ENCODE measurements around the gene MSH5. TPM values are rescaled to one million over a fixed set of nuclear protein-coding genes. Genes with fewer than 3 reads are reported as not detected.

The MSH5 gene
- total and polyA plus RNA-seq, 2 of the 13 experiments (the other 11 are each of a cell fraction or from before 2014, with no cell fraction given): 10.2 to 38.7 TPM

DNA sequence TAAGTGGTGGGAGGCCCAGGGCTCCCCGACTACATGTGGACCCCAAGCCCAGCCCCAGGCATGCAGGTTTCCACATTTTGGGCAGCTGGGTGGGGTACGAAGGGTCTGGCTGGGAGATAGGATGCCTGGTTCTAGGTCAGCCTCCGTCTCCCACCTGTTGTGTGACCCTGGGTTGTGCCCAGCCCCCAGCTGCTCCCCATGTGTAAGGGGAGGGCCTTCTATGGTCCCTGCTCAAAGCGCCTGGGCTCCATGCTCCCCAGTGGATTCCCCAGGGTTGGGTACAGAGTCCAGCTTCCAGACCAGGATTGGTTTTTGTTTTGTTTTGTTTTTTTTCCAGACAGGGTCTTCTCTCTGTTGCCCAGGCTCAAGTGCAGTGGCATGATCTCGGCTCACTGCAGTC, 38.4 kb downstream of the MSH5 start (continued):
- TF ChIP-seq REXO4 (CRISPR knock-in tag; IDR thresholded peaks at IDR 0.05; ENCODE audit: borderline replicate concordance) (no peak), ZNF20 (CRISPR knock-in tag; IDR thresholded peaks at IDR 0.05) (no peak), KLF12 (CRISPR knock-in tag; IDR thresholded peaks at IDR 0.05; ENCODE audit: borderline replicate concordance) (no peak), ZNF607 (CRISPR knock-in tag; IDR thresholded peaks at IDR 0.05; ENCODE audit: borderline replicate concordance) (no peak), KLF6 (CRISPR knock-in tag; IDR thresholded peaks at IDR 0.05) (no peak), ZNF44 (CRISPR knock-in tag; IDR thresholded peaks at IDR 0.05) (no peak), ZNF256 (CRISPR knock-in tag; conservative IDR thresholded peaks at IDR 0.05) (no peak; the same call in 1 of the 2 replicates), ZNF263 (CRISPR knock-in tag; IDR thresholded peaks at IDR 0.05) (no peak), JUND (CRISPR knock-in tag; IDR thresholded peaks at IDR 0.05) (no peak), FOXC1 (CRISPR knock-in tag; IDR thresholded peaks at IDR 0.05; ENCODE audit: borderline replicate concordance) (no peak), ZNF556 (CRISPR knock-in tag; IDR thresholded peaks at IDR 0.05; ENCODE audit: borderline replicate concordance) (peak; percentile 46; the same call in 1 of the 2 replicates), ZNF30 (CRISPR knock-in tag; IDR thresholded peaks at IDR 0.05) (no peak), REL (CRISPR knock-in tag; conservative IDR thresholded peaks at IDR 0.05) (no peak), ZKSCAN8 (CRISPR knock-in tag; IDR thresholded peaks at IDR 0.05; ENCODE audit: borderline replicate concordance) (no peak), ZNF678 (CRISPR knock-in tag; IDR thresholded peaks at IDR 0.05) (no peak), NCOA1 (CRISPR knock-in tag; IDR thresholded peaks at IDR 0.05) (no peak), POGZ (CRISPR knock-in tag; IDR thresholded peaks at IDR 0.05) (no peak)
- TF ChIP-seq, protein P1, sequence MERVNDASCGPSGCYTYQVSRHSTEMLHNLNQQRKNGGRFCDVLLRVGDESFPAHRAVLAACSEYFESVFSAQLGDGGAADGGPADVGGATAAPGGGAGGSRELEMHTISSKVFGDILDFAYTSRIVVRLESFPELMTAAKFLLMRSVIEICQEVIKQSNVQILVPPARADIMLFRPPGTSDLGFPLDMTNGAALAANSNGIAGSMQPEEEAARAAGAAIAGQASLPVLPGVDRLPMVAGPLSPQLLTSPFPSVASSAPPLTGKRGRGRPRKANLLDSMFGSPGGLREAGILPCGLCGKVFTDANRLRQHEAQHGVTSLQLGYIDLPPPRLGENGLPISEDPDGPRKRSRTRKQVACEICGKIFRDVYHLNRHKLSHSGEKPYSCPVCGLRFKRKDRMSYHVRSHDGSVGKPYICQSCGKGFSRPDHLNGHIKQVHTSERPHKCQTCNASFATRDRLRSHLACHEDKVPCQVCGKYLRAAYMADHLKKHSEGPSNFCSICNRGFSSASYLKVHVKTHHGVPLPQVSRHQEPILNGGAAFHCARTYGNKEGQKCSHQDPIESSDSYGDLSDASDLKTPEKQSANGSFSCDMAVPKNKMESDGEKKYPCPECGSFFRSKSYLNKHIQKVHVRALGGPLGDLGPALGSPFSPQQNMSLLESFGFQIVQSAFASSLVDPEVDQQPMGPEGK (CRISPR knock-in tag; IDR thresholded peaks at IDR 0.05): peak; percentile 89
- TF ChIP-seq, protein P2, sequence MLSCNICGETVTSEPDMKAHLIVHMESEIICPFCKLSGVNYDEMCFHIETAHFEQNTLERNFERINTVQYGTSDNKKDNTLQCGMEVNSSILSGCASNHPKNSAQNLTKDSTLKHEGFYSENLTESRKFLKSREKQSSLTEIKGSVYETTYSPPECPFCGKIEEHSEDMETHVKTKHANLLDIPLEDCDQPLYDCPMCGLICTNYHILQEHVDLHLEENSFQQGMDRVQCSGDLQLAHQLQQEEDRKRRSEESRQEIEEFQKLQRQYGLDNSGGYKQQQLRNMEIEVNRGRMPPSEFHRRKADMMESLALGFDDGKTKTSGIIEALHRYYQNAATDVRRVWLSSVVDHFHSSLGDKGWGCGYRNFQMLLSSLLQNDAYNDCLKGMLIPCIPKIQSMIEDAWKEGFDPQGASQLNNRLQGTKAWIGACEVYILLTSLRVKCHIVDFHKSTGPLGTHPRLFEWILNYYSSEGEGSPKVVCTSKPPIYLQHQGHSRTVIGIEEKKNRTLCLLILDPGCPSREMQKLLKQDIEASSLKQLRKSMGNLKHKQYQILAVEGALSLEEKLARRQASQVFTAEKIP (CRISPR knock-in tag; IDR thresholded peaks at IDR 0.05; ENCODE audit: borderline replicate concordance): no peak
- TF ChIP-seq, protein P3, sequence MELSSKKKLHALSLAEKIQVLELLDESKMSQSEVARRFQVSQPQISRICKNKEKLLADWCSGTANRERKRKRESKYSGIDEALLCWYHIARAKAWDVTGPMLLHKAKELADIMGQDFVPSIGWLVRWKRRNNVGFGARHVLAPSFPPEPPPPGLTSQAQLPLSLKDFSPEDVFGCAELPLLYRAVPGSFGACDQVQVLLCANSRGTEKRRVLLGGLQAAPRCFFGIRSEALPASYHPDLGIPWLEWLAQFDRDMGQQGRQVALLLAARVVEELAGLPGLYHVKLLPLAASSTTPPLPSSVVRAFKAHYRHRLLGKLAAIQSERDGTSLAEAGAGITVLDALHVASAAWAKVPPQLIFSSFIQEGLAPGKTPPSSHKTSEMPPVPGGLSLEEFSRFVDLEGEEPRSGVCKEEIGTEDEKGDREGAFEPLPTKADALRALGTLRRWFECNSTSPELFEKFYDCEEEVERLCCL (CRISPR knock-in tag; IDR thresholded peaks at IDR 0.05; ENCODE audit: borderline replicate concordance): no peak
- TF ChIP-seq, protein P4, sequence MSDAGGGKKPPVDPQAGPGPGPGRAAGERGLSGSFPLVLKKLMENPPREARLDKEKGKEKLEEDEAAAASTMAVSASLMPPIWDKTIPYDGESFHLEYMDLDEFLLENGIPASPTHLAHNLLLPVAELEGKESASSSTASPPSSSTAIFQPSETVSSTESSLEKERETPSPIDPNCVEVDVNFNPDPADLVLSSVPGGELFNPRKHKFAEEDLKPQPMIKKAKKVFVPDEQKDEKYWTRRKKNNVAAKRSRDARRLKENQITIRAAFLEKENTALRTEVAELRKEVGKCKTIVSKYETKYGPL (CRISPR knock-in tag; IDR thresholded peaks at IDR 0.05): no peak
- TF ChIP-seq, protein P5, sequence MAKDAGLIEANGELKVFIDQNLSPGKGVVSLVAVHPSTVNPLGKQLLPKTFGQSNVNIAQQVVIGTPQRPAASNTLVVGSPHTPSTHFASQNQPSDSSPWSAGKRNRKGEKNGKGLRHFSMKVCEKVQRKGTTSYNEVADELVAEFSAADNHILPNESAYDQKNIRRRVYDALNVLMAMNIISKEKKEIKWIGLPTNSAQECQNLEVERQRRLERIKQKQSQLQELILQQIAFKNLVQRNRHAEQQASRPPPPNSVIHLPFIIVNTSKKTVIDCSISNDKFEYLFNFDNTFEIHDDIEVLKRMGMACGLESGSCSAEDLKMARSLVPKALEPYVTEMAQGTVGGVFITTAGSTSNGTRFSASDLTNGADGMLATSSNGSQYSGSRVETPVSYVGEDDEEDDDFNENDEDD (CRISPR knock-in tag; IDR thresholded peaks at IDR 0.05; ENCODE audit: borderline replicate concordance): no peak
- TF ChIP-seq, protein P6, sequence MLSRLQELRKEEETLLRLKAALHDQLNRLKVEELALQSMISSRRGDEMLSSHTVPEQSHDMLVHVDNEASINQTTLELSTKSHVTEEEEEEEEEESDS (CRISPR knock-in tag; IDR thresholded peaks at IDR 0.05; ENCODE audit: borderline replicate concordance): no peak
- TF ChIP-seq, protein P7, sequence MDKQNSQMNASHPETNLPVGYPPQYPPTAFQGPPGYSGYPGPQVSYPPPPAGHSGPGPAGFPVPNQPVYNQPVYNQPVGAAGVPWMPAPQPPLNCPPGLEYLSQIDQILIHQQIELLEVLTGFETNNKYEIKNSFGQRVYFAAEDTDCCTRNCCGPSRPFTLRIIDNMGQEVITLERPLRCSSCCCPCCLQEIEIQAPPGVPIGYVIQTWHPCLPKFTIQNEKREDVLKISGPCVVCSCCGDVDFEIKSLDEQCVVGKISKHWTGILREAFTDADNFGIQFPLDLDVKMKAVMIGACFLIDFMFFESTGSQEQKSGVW (CRISPR knock-in tag; IDR thresholded peaks at IDR 0.05; ENCODE audit: borderline replicate concordance): no peak

Measured in HepG2 (cell line).